Skeletal muscle satellite cell (primary cell): ENCODE measurements around the gene MBTPS1.
A peak's percentile ranks its signal among the peaks of the same experiment; 100 is the strongest.

Experiments used
- H3K27me3 ChIP-seq: 2 replicates; pipeline ENCODE4 v1.7.0; 2013; ENCODE audit warnings: low read length; ENCODE audit not compliant: control insufficient read depth, insufficient read depth
- H3K36me3 ChIP-seq: 2 replicates; pipeline ENCODE4 v1.7.0; 2013; ENCODE audit warnings: mild to moderate bottlenecking, control low read depth, low read length; ENCODE audit not compliant: insufficient read depth
- H3K4me1 ChIP-seq: 2 replicates; pipeline ENCODE4 v1.7.0; 2013; ENCODE audit warnings: low read length; ENCODE audit not compliant: control insufficient read depth, insufficient read depth
- H3K4me2 ChIP-seq: 2 replicates; pipeline ENCODE4 v1.7.0; 2013; ENCODE audit warnings: mild to moderate bottlenecking, low read length
- H3K4me3 ChIP-seq: 2 replicates; pipeline ENCODE4 v1.7.0; 2013; ENCODE audit warnings: low read length
- H3K9ac ChIP-seq: 2 replicates; pipeline ENCODE4 v1.7.0; 2013; ENCODE audit warnings: mild to moderate bottlenecking, low read depth, low read length, moderate library complexity
- H3K9me3 ChIP-seq: replicated peaks from 2 replicates; pipeline ENCODE4 v1.7.0; 2013; ENCODE audit warnings: mild to moderate bottlenecking, control low read depth, low read length

Gene MBTPS1

GRCh38 chr16:84111525-84111924, 5.2 kb downstream of the MBTPS1 start:
- Histone ChIP-seq H3K9me3 (no peaks in the 10 kb centered on the region), H3K27me3 (no peaks in the 10 kb centered on the region), H3K4me2 (no peak overlapping the region), H3K4me1 (no peaks in the 10 kb centered on the region), H3K9ac (no peak overlapping the region), H3K36me3 (peaks cover 18% of the 10 kb centered on the region), H3K4me3 (no peak overlapping the region)

GRCh38 chr16:84110527-84110926, 6.2 kb downstream of the MBTPS1 start:
- no peaks in the 10 kb centered on the region for H3K9me3 ChIP-seq
- H3K9ac ChIP-seq, result no peak overlapping the region
- no peaks in the 10 kb centered on the region for H3K4me1 ChIP-seq
- no peak overlapping the region for H3K4me2 ChIP-seq
- H3K36me3 ChIP-seq, result peaks cover 18% of the 10 kb centered on the region
- H3K27me3 ChIP-seq, result no peaks in the 10 kb centered on the region
- H3K4me3 ChIP-seq, result no peak overlapping the region

GRCh38 chr16:84109598-84110335, 7.0 kb downstream of the MBTPS1 start:
- Histone ChIP-seq H3K36me3 (peaks cover 18% of the 10 kb centered on the region), H3K4me2 (no peak overlapping the region), H3K4me3 (no peak overlapping the region), H3K9ac (no peak overlapping the region), H3K4me1 (no peaks in the 10 kb centered on the region), H3K27me3 (no peaks in the 10 kb centered on the region), H3K9me3 (no peaks in the 10 kb centered on the region)

- H3K27me3 ChIP-seq, result no peaks in the 10 kb centered on the region
- H3K4me3 ChIP-seq, result no peak overlapping the region
- H3K4me1 ChIP-seq, result peaks cover 11% of the 10 kb centered on the region
- no peak overlapping the region for H3K9ac ChIP-seq
- H3K36me3 ChIP-seq, result peaks cover 18% of the 10 kb centered on the region
- H3K4me2 ChIP-seq, result no peak overlapping the region
- no peaks in the 10 kb centered on the region for H3K9me3 ChIP-seq
Measured at GRCh38 chr16:84107921-84108320, 8.8 kb downstream of the MBTPS1 start.

GRCh38 chr16:84105948-84106740, 10.6 kb downstream of the MBTPS1 start:
- H3K27me3 ChIP-seq, result no peaks in the 10 kb centered on the region
- H3K9ac ChIP-seq, result no peak overlapping the region
- peaks cover 11% of the 10 kb centered on the region for H3K4me1 ChIP-seq
- H3K9me3 ChIP-seq, result no peaks in the 10 kb centered on the region
- H3K4me2 ChIP-seq, result no peak overlapping the region
- H3K4me3 ChIP-seq, result no peak overlapping the region
- H3K36me3 ChIP-seq, result peaks cover 26% of the 10 kb centered on the region

- Histone ChIP-seq H3K9me3 (no peaks in the 10 kb centered on the region), H3K9ac (no peak overlapping the region), H3K36me3 (peaks cover 19% of the 10 kb centered on the region), H3K4me2 (no peak overlapping the region), H3K27me3 (no peaks in the 10 kb centered on the region), H3K4me3 (no peak overlapping the region), H3K4me1 (peaks cover 11% of the 10 kb centered on the region)
Measured at GRCh38 chr16:84105301-84105815, 11.4 kb downstream of the MBTPS1 start.

GRCh38 chr16:84104231-84104630, 12.5 kb downstream of the MBTPS1 start:
- H3K4me1 ChIP-seq, result peaks cover 20% of the 10 kb centered on the region
- peaks cover 16% of the 10 kb centered on the region for H3K36me3 ChIP-seq
- H3K9me3 ChIP-seq, result no peaks in the 10 kb centered on the region
- peak overlapping the region; percentile 58 for H3K4me2 ChIP-seq
- H3K4me3 ChIP-seq, result no peak overlapping the region
- no peaks in the 10 kb centered on the region for H3K27me3 ChIP-seq
- no peak overlapping the region for H3K9ac ChIP-seq

GRCh38 chr16:84103678-84104077, 13.1 kb downstream of the MBTPS1 start:
- Histone ChIP-seq H3K9ac (peak overlapping the region; percentile 23), H3K27me3 (no peaks in the 10 kb centered on the region), H3K4me2 (peak overlapping the region; percentile 58), H3K4me1 (peaks cover 22% of the 10 kb centered on the region), H3K9me3 (no peaks in the 10 kb centered on the region), H3K4me3 (no peak overlapping the region), H3K36me3 (peaks cover 12% of the 10 kb centered on the region)

- H3K9me3 ChIP-seq, result no peaks in the 10 kb centered on the region
- H3K9ac ChIP-seq, result no peak overlapping the region
- peaks cover 35% of the 10 kb centered on the region for H3K36me3 ChIP-seq
- no peaks in the 10 kb centered on the region for H3K27me3 ChIP-seq
- peak overlapping the region; percentile 41 for H3K4me2 ChIP-seq
- H3K4me1 ChIP-seq, result peaks cover 19% of the 10 kb centered on the region
- no peak overlapping the region for H3K4me3 ChIP-seq
Measured at GRCh38 chr16:84098939-84099338, 17.8 kb downstream of the MBTPS1 start.

GRCh38 chr16:84096447-84097005, 20.2 kb downstream of the MBTPS1 start:
- Histone ChIP-seq H3K36me3 (peaks cover 45% of the 10 kb centered on the region), H3K9me3 (no peaks in the 10 kb centered on the region), H3K4me1 (peaks cover 11% of the 10 kb centered on the region), H3K4me3 (no peak overlapping the region), H3K27me3 (no peaks in the 10 kb centered on the region), H3K9ac (no peak overlapping the region), H3K4me2 (no peak overlapping the region)

GRCh38 chr16:84095466-84095865, 21.3 kb downstream of the MBTPS1 start:
- Histone ChIP-seq H3K9ac (no peak overlapping the region), H3K9me3 (no peaks in the 10 kb centered on the region), H3K4me1 (peaks cover 11% of the 10 kb centered on the region), H3K36me3 (peaks cover 51% of the 10 kb centered on the region), H3K4me3 (no peak overlapping the region), H3K27me3 (no peaks in the 10 kb centered on the region), H3K4me2 (no peak overlapping the region)
